Measurements from ENCODE around the gene AFDN.
"Not testable (repeated sequence)": the region's sequence is repeated elsewhere in the genome, so short reads cannot be mapped to it uniquely, and the experiment has no call there.

Gene AFDN

DNA sequence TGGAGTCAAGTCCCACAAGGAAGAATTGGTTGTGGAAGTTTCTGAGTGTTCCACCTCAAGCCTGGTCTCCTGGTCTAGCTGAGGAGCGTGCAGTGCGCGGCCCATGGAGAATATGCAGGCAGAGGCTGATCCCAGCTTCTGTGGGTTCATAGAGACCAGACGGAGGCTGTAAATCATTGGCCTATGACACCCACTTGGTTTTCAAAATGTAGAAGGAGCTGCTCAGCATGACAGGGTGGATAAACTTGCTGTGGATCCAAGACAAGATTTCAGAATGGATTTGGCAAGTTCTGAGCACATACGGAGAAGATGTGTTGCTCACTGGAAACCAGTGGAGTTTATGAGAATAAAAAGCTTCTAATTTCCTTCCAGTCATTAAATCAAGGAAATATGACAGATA is 171.5 kb downstream of the AFDN start:
- no peaks in the 10 kb centered on the region for H3K27me3 ChIP-seq (ENCODE audit: insufficient read depth, low read length, poor library complexity)
- ATAC-seq (ENCODE audit: insufficient read depth, low read depth) = no peak
- H2AFZ ChIP-seq (ENCODE audit: low read depth, low read length) = no peak overlapping the region
- H3K9me3 ChIP-seq (ENCODE audit: insufficient read depth, low read length, severe bottlenecking) = no peaks in the 10 kb centered on the region
- TF ChIP-seq, protein P1, sequence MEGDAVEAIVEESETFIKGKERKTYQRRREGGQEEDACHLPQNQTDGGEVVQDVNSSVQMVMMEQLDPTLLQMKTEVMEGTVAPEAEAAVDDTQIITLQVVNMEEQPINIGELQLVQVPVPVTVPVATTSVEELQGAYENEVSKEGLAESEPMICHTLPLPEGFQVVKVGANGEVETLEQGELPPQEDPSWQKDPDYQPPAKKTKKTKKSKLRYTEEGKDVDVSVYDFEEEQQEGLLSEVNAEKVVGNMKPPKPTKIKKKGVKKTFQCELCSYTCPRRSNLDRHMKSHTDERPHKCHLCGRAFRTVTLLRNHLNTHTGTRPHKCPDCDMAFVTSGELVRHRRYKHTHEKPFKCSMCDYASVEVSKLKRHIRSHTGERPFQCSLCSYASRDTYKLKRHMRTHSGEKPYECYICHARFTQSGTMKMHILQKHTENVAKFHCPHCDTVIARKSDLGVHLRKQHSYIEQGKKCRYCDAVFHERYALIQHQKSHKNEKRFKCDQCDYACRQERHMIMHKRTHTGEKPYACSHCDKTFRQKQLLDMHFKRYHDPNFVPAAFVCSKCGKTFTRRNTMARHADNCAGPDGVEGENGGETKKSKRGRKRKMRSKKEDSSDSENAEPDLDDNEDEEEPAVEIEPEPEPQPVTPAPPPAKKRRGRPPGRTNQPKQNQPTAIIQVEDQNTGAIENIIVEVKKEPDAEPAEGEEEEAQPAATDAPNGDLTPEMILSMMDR (IDR thresholded peaks at IDR 0.05; ENCODE audit: borderline replicate concordance, extremely low read depth, low read length, poor library complexity, severe bottlenecking) = no peak
- no peak for TF ChIP-seq EZH2 (IDR thresholded peaks at IDR 0.05; ENCODE audit: borderline replicate concordance, low read depth, low read length, severe bottlenecking)
- no peak overlapping the region for H3K9ac ChIP-seq (ENCODE audit: low read depth, low read length)
- DNase-seq = no peak
- H3K4me3 ChIP-seq (ENCODE audit: low read depth in 1 of 2, low read length in 2 of 2) = no peak overlapping the region
- no peak overlapping the region for H3K4me2 ChIP-seq (ENCODE audit: insufficient read depth, low read length)
- H3K36me3 ChIP-seq (ENCODE audit: insufficient read depth, low read length) = no peaks in the 10 kb centered on the region
- H3K79me2 ChIP-seq (ENCODE audit: insufficient read depth, low read length) = no peaks in the 10 kb centered on the region
- no peak overlapping the region for H3K27ac ChIP-seq (ENCODE audit: low read length)
- no peaks in the 10 kb centered on the region for H3K4me1 ChIP-seq (ENCODE audit: insufficient read depth, low read length)
- no peaks in the 10 kb centered on the region for H4K20me1 ChIP-seq (ENCODE audit: insufficient read depth, low read length)

DNA sequence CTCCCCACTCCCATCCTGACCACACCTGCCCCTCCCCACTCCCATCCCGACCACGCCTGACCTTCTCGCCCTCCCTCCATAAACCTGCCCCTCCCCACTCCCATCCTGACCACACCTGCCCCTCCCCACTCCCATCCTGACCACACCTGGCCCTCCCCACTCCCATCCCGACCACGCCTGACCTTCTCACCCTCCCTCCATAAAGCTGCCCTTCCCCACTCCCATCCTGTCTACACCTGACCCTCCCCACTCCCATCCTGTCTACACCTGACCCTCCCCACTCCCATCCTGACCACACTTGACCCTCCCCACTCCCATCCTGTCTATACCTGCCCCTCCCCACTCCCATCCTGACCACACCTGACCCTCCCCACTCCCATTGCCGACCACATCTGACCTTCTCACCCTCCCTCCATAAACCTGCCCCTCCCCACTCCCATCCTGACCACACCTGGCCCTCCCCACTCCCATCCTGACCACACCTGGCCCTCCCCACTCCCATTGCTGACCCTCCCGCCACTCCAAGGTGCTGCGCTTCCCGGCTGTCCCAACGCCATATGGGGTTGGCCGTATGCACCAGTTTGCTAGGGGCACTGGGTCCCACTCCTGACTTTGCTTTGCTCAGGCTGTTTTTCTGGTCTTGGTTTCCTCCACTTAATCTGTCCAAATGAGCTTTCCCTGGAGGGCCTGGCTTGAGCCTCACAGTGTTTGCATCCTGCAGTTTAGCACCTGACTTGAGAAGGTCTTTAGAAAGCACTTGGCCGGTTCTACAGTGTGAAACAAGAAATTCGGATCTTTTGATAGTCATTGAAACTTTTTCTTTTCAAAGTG is 173.7 kb downstream of the AFDN start:
- no peak for TF ChIP-seq EZH2 (IDR thresholded peaks at IDR 0.05; ENCODE audit: borderline replicate concordance, low read depth, low read length, severe bottlenecking)
- TF ChIP-seq, protein P1 (IDR thresholded peaks at IDR 0.05; ENCODE audit: borderline replicate concordance, extremely low read depth, low read length, poor library complexity, severe bottlenecking) = no peak
- no peaks in the 10 kb centered on the region for H4K20me1 ChIP-seq (ENCODE audit: insufficient read depth, low read length)
- H3K27ac ChIP-seq (ENCODE audit: low read length) = no peak overlapping the region
- ATAC-seq (ENCODE audit: insufficient read depth, low read depth) (no peak), DNase-seq (no peak)
- H2AFZ ChIP-seq (ENCODE audit: low read depth, low read length) = no peak overlapping the region
- H3K4me2 ChIP-seq (ENCODE audit: insufficient read depth, low read length) = no peak overlapping the region
- no peak overlapping the region for H3K4me3 ChIP-seq (ENCODE audit: low read depth in 1 of 2, low read length in 2 of 2)
- no peaks in the 10 kb centered on the region for H3K9me3 ChIP-seq (ENCODE audit: insufficient read depth, low read length, severe bottlenecking)
- no peaks in the 10 kb centered on the region for H3K36me3 ChIP-seq (ENCODE audit: insufficient read depth, low read length)
- no peaks in the 10 kb centered on the region for H3K79me2 ChIP-seq (ENCODE audit: insufficient read depth, low read length)
- no peaks in the 10 kb centered on the region for H3K4me1 ChIP-seq (ENCODE audit: insufficient read depth, low read length)
- no peaks in the 10 kb centered on the region for H3K27me3 ChIP-seq (ENCODE audit: insufficient read depth, low read length, poor library complexity)
- H3K9ac ChIP-seq (ENCODE audit: low read depth, low read length) = no peak overlapping the region

DNA sequence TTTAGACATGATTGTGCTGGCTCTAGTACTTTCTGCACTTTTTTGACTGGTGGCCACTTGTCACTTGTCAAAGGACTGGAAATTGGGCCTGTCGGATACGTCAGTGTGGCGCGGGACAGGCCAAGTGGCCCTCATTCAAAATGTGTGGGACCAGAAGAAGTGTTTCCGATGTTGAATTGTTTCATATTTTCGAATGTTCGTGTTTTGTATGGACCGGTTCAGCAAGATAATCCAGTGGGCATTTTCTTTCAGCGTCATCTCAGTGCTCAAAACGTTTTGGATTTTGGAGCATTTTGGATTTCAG is 174.3 kb downstream of the AFDN start:
- Histone ChIP-seq H3K4me2 (ENCODE audit: insufficient read depth, low read length) (no peak overlapping the region), H3K4me1 (ENCODE audit: insufficient read depth, low read length) (no peaks in the 10 kb centered on the region), H3K27me3 (ENCODE audit: insufficient read depth, low read length, poor library complexity) (no peaks in the 10 kb centered on the region), H3K79me2 (ENCODE audit: insufficient read depth, low read length) (no peaks in the 10 kb centered on the region), H3K4me3 (ENCODE audit: low read depth in 1 of 2, low read length in 2 of 2) (no peak overlapping the region), H3K27ac (ENCODE audit: low read length) (no peak overlapping the region), H2AFZ (ENCODE audit: low read depth, low read length) (no peak overlapping the region), H3K36me3 (ENCODE audit: insufficient read depth, low read length) (no peaks in the 10 kb centered on the region), H3K9ac (ENCODE audit: low read depth, low read length) (no peak overlapping the region), H3K9me3 (ENCODE audit: insufficient read depth, low read length, severe bottlenecking) (no peaks in the 10 kb centered on the region), H4K20me1 (ENCODE audit: insufficient read depth, low read length) (no peaks in the 10 kb centered on the region)
- DNase-seq = no peak
- TF ChIP-seq EZH2 (IDR thresholded peaks at IDR 0.05; ENCODE audit: borderline replicate concordance, low read depth, low read length, severe bottlenecking) = no peak
- TF ChIP-seq, protein P1 (IDR thresholded peaks at IDR 0.05; ENCODE audit: borderline replicate concordance, extremely low read depth, low read length, poor library complexity, severe bottlenecking) = no peak
- no peak for ATAC-seq (ENCODE audit: insufficient read depth, low read depth)

DNA sequence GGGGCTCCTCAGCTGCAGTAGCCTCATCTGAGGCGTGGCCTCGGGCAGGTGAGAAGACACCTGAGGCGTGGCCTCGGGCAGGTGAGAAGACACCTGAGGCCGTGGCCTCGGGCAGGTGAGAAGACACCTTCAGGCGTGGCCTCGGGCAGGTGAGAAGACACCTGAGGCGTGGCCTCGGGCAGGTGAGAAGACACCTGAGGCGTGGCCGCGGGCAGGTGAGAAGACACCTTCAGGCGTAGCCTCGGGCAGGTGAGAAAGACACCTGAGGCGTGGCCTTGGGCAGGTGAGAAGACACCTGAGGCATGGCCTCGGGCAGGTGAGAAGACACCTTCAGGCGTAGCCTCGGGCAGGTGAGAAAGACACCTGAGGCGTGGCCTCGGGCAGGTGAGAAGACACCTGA is 174.8 kb downstream of the AFDN start:
- not testable (repeated sequence) for H3K4me2 ChIP-seq (ENCODE audit: insufficient read depth, low read length); DNase-seq; H3K36me3 ChIP-seq (ENCODE audit: insufficient read depth, low read length); H3K9ac ChIP-seq (ENCODE audit: low read depth, low read length); H3K27me3 ChIP-seq (ENCODE audit: insufficient read depth, low read length, poor library complexity); H3K9me3 ChIP-seq (ENCODE audit: insufficient read depth, low read length, severe bottlenecking); H2AFZ ChIP-seq (ENCODE audit: low read depth, low read length); H4K20me1 ChIP-seq (ENCODE audit: insufficient read depth, low read length); H3K4me1 ChIP-seq (ENCODE audit: insufficient read depth, low read length); H3K79me2 ChIP-seq (ENCODE audit: insufficient read depth, low read length); ATAC-seq (ENCODE audit: insufficient read depth, low read depth); H3K27ac ChIP-seq (ENCODE audit: low read length); H3K4me3 ChIP-seq (ENCODE audit: low read depth in 1 of 2, low read length in 2 of 2)

Measured in DND-41 (cell line).